MM.1S (cell line): ENCODE results near the gene TMEM9B.

Experiments used
- DNase-seq: peaks from one replicate; pipeline ENCODE4 v3.0.0-alpha.2; 2015
- H2AFZ ChIP-seq: fragments of 300-600 bp; sonication (generic); 2 replicates; pipeline ENCODE4 v1.6.0; 2016; ENCODE audit warnings: antibody characterized with exemption, low read length
- H3F3A ChIP-seq: fragments of 300-600 bp; sonication (generic); 2 replicates; pipeline ENCODE4 v1.6.1; 2016; ENCODE audit warnings: mild to moderate bottlenecking, antibody characterized with exemption, low read length, moderate library complexity, mixed read lengths; ENCODE audit not compliant: insufficient read depth
- H3K27ac ChIP-seq: fragments of 300-600 bp; sonication (generic); 2 replicates; pipeline ENCODE4 v1.5.1; 2016; ENCODE audit warnings: mild to moderate bottlenecking, low read length
- H3K27me3 ChIP-seq: fragments of 300-600 bp; sonication (generic); replicated peaks from 2 replicates; pipeline ENCODE4 v1.6.0; 2016; ENCODE audit warnings: low read length; ENCODE audit not compliant: insufficient read depth
- H3K36me3 ChIP-seq: fragments of 300-600 bp; sonication (generic); replicated peaks from 2 replicates; pipeline ENCODE4 v1.6.1; 2016; ENCODE audit warnings: mild to moderate bottlenecking, low read length, mixed read lengths; ENCODE audit not compliant: insufficient read depth
- H3K4me1 ChIP-seq: fragments of 300-600 bp; sonication (generic); 2 replicates; pipeline ENCODE4 v1.6.1; 2016; ENCODE audit warnings: low read length, mixed read lengths
- H3K4me2 ChIP-seq: fragments of 300-600 bp; sonication (generic); 2 replicates; pipeline ENCODE4 v1.6.0; 2016; ENCODE audit warnings: low read depth, low read length
- H3K4me3 ChIP-seq: fragments of 300-600 bp; sonication (generic); 2 replicates; pipeline ENCODE4 v1.5.1; 2016; ENCODE audit warnings: low read length, mixed read lengths
- H3K79me2 ChIP-seq: fragments of 300-600 bp; sonication (generic); 2 replicates; pipeline ENCODE4 v1.6.1; 2016; ENCODE audit warnings: mixed run types, low read length, mixed read lengths
- H3K9ac ChIP-seq: fragments of 300-600 bp; sonication (generic); 2 replicates; pipeline ENCODE4 v1.6.1; 2016; ENCODE audit warnings: low read length, mixed read lengths
- H3K9me2 ChIP-seq: fragments of 300-600 bp; sonication (generic); replicated peaks from 2 replicates; pipeline ENCODE4 v1.6.1; 2016; ENCODE audit warnings: mild to moderate bottlenecking, low read length, mixed read lengths; ENCODE audit not compliant: insufficient read depth
- H3K9me3 ChIP-seq: fragments of 300-600 bp; sonication (generic); replicated peaks from 2 replicates; pipeline ENCODE4 v1.6.1; 2016; ENCODE audit warnings: mild to moderate bottlenecking, low read length, mixed read lengths; ENCODE audit not compliant: insufficient read depth
- H4K20me1 ChIP-seq: fragments of 300-600 bp; sonication (generic); 2 replicates; pipeline ENCODE4 v1.6.1; 2016; ENCODE audit warnings: mild to moderate bottlenecking, low read length, moderate library complexity, mixed read lengths; ENCODE audit not compliant: insufficient read depth
- EZH2 ChIP-seq: fragments of 300-600 bp; sonication (generic); optimal IDR thresholded peaks from 2 replicates; pipeline ENCODE3; 2017; ENCODE audit warnings: low read depth, mild to moderate bottlenecking, antibody characterized with exemption, low read length, mixed read lengths
- EZH2phosphoT487 ChIP-seq: fragments of 300-600 bp; sonication (generic); IDR thresholded peaks from 2 replicates; pipeline ENCODE4 v1.6.1; 2018; ENCODE audit warnings: antibody characterized with exemption, low read length
- TF ChIP-seq, protein P1 (sequence below): fragments of 300-600 bp; sonication (generic); IDR thresholded peaks from 2 replicates; pipeline ENCODE4 v1.5.1; 2016; ENCODE audit warnings: antibody characterized with exemption, low read length, mixed read lengths

The TMEM9B gene

GRCh38 chr11:8998017-8998416 lies 33.8 kb upstream of the TMEM9B start:
- Histone ChIP-seq H2AFZ (no peak overlapping the region), H3K79me2 (no peaks in the 10 kb centered on the region), H3K9me2 (no peaks in the 10 kb centered on the region), H3K27me3 (no peaks in the 10 kb centered on the region), H3K36me3 (no peaks in the 10 kb centered on the region), H3K4me2 (no peak overlapping the region), H3K9me3 (no peaks in the 10 kb centered on the region), H3K27ac (no peak overlapping the region), H4K20me1 (no peaks in the 10 kb centered on the region), H3K4me1 (no peaks in the 10 kb centered on the region), H3K4me3 (no peak overlapping the region), H3K9ac (no peak overlapping the region), H3F3A (no peaks in the 10 kb centered on the region)
- TF ChIP-seq EZH2 (no peak), EZH2phosphoT487 (no peak)
- TF ChIP-seq, protein P1, sequence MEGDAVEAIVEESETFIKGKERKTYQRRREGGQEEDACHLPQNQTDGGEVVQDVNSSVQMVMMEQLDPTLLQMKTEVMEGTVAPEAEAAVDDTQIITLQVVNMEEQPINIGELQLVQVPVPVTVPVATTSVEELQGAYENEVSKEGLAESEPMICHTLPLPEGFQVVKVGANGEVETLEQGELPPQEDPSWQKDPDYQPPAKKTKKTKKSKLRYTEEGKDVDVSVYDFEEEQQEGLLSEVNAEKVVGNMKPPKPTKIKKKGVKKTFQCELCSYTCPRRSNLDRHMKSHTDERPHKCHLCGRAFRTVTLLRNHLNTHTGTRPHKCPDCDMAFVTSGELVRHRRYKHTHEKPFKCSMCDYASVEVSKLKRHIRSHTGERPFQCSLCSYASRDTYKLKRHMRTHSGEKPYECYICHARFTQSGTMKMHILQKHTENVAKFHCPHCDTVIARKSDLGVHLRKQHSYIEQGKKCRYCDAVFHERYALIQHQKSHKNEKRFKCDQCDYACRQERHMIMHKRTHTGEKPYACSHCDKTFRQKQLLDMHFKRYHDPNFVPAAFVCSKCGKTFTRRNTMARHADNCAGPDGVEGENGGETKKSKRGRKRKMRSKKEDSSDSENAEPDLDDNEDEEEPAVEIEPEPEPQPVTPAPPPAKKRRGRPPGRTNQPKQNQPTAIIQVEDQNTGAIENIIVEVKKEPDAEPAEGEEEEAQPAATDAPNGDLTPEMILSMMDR, result no peak
- no peak for DNase-seq

- H3K4me2 ChIP-seq, result no peak overlapping the region
- TF ChIP-seq EZH2 (no peak), EZH2phosphoT487 (no peak)
Measured at GRCh38 chr11:8997451-8997850, 33.2 kb upstream of the TMEM9B start.

DNA sequence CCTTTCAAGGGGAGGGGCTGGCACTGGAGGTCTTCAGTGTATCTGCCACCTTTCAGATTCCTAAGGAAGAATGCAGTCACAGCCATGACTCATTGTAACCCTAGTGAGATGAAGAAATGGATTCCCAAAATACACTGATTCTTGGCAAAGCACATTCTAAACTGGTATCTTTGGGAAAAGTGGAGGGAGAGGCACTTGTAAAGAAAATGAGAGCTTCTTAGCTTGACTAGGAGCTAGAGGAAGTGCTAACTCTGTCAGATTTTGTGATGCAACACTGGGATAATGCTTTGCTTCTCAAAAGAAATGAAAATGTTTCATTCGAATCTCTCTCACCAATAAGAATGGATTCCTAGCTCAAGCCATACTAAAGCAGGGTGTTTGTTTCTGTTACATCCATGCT lies 25.2 kb upstream of the TMEM9B start:
- no peak for TF ChIP-seq EZH2phosphoT487
- TF ChIP-seq, protein P1, result no peak
- no peak for TF ChIP-seq EZH2
- Histone ChIP-seq H3K4me1 (no peaks in the 10 kb centered on the region), H3K79me2 (no peaks in the 10 kb centered on the region), H3K9ac (no peak overlapping the region), H3K4me3 (no peak overlapping the region), H3K27ac (no peak overlapping the region), H3F3A (no peaks in the 10 kb centered on the region), H2AFZ (no peak overlapping the region), H3K4me2 (no peak overlapping the region), H3K9me3 (no peaks in the 10 kb centered on the region), H3K27me3 (no peaks in the 10 kb centered on the region), H4K20me1 (no peaks in the 10 kb centered on the region), H3K36me3 (no peaks in the 10 kb centered on the region), H3K9me2 (no peaks in the 10 kb centered on the region)
- DNase-seq, result no peak

More at GRCh38 chr11:8997451-8997850, 33.2 kb upstream of the TMEM9B start:
- Histone ChIP-seq H3K36me3 (no peaks in the 10 kb centered on the region), H3K4me1 (no peaks in the 10 kb centered on the region), H3K9me3 (no peaks in the 10 kb centered on the region), H3K4me3 (no peak overlapping the region), H3K27me3 (no peaks in the 10 kb centered on the region), H4K20me1 (no peaks in the 10 kb centered on the region), H3K9me2 (no peaks in the 10 kb centered on the region), H3K79me2 (no peaks in the 10 kb centered on the region), H3K9ac (no peak overlapping the region), H2AFZ (no peak overlapping the region), H3K27ac (no peak overlapping the region), H3F3A (no peaks in the 10 kb centered on the region)
- no peak for DNase-seq

DNA sequence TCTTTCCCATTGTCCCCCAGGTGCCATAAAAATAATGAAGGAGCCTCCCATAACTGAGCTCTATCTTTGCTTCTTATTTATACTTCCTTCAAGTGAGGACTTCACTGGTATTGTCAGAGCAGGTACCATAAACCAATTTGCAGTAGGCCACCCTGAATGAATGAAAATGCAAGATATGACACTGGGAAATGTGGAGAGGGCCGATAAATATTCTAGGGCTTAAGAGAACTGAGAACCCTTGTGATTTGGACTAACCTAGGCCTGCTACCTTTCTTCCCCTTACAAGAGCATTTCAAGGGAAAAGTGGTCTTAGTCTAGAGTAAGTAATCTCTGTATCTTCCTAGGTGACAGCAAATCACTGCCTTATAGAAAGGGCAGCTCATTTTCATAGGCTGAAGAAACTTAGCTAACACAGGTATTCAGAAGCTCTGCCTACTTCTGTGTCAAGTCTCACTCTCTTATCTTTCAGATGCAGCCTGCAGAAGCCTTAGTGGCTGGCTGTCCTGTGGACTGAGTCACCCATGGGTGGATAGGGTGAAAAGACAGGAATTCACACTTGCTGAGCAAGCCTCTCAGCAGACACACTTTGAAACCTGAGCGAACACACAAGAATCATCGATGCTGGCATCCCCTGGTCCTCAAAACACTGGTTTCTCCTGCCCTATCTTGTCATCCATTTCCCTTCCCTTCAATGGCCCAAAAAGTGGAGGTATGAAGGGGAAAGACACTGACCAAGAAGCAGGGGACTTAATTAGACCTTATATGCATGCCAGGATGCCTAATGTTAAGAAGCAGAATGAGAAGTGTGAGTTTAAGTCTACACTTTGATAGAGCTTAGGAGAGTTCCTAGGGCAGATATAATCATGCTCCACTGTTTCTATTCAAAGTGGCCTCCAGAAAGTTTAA lies 24.3 kb upstream of the TMEM9B start:
- H3K4me1 ChIP-seq, result no peaks in the 10 kb centered on the region
- no peaks in the 10 kb centered on the region for H3K9me2 ChIP-seq
- no peak overlapping the region for H3K9ac ChIP-seq
- no peaks in the 10 kb centered on the region for H4K20me1 ChIP-seq
- H3K4me3 ChIP-seq, result no peak overlapping the region
- H3K27ac ChIP-seq, result no peak overlapping the region
- DNase-seq, result no peak
- H2AFZ ChIP-seq, result no peak overlapping the region
- no peaks in the 10 kb centered on the region for H3K36me3 ChIP-seq
- no peak overlapping the region for H3K4me2 ChIP-seq
- H3F3A ChIP-seq, result no peaks in the 10 kb centered on the region
- no peaks in the 10 kb centered on the region for H3K27me3 ChIP-seq
- no peaks in the 10 kb centered on the region for H3K79me2 ChIP-seq
- H3K9me3 ChIP-seq, result no peaks in the 10 kb centered on the region
- TF ChIP-seq, protein P1, result no peak
- TF ChIP-seq EZH2phosphoT487 (no peak), EZH2 (no peak)
